HEK293 (cell line): ENCODE results near the gene EIF4G1.

Experiments
- CTCF ChIP-seq: fragments of 450-650 bp; formaldehyde crosslinking; IDR thresholded peaks from 2 replicates; pipeline ENCODE4 v1.5.1; 2016; ENCODE audit warnings: missing biosample characterization, missing genetic modification characterization
- ELK4 ChIP-seq: IDR thresholded peaks from 2 replicates; pipeline ENCODE4 v1.6.1; 2011; ENCODE audit warnings: mild to moderate bottlenecking, low read depth, low read length, borderline replicate concordance
- SETDB1 ChIP-seq: IDR thresholded peaks from one replicate; pipeline ENCODE4 v1.6.1; 2017; ENCODE audit warnings: mild to moderate bottlenecking, low read length, moderate library complexity, mixed read lengths; ENCODE audit not compliant: insufficient read length
- WT1 ChIP-seq: fragments of 450-650 bp; formaldehyde crosslinking; IDR thresholded peaks from 2 replicates; pipeline ENCODE4 v1.5.1; 2016; ENCODE audit warnings: missing biosample characterization, missing genetic modification characterization
- ZFP41 ChIP-seq: fragments of 450-650 bp; formaldehyde crosslinking; IDR thresholded peaks from 2 replicates; pipeline ENCODE4 v1.5.1; 2016; ENCODE audit warnings: missing biosample characterization, missing genetic modification characterization, borderline replicate concordance
- ZIC2 ChIP-seq: fragments of 450-650 bp; formaldehyde crosslinking; IDR thresholded peaks from 2 replicates; pipeline ENCODE4 v1.5.1; 2016; ENCODE audit warnings: missing biosample characterization, missing genetic modification characterization
- ZNF10 ChIP-seq: fragments of 450-650 bp; formaldehyde crosslinking; IDR thresholded peaks from 2 replicates; pipeline ENCODE4 v1.5.1; 2017; ENCODE audit warnings: missing biosample characterization, missing genetic modification characterization
- ZNF138 ChIP-seq: fragments of 450-650 bp; formaldehyde crosslinking; IDR thresholded peaks from 2 replicates; pipeline ENCODE4 v1.5.1; 2016; ENCODE audit warnings: missing biosample characterization, missing genetic modification characterization, borderline replicate concordance
- ZNF521 ChIP-seq: fragments of 450-650 bp; formaldehyde crosslinking; IDR thresholded peaks from 2 replicates; pipeline ENCODE4 v1.5.1; 2017; ENCODE audit warnings: missing biosample characterization, mild to moderate bottlenecking, missing genetic modification characterization
- ZNF530 ChIP-seq: fragments of 450-650 bp; formaldehyde crosslinking; IDR thresholded peaks from 2 replicates; pipeline ENCODE4 v1.5.1; 2016; ENCODE audit warnings: low read depth, missing biosample characterization, missing genetic modification characterization
- ZNF704 ChIP-seq: fragments of 450-650 bp; formaldehyde crosslinking; IDR thresholded peaks from 2 replicates; pipeline ENCODE4 v1.5.1; 2016; ENCODE audit warnings: missing biosample characterization, missing genetic modification characterization
- ZNF792 ChIP-seq: fragments of 450-650 bp; formaldehyde crosslinking; IDR thresholded peaks from 2 replicates; pipeline ENCODE4 v1.5.1; 2016; ENCODE audit warnings: missing biosample characterization, missing genetic modification characterization

GRCh38 chr3:184322731-184323487 is 8.5 kb downstream of the EIF4G1 start:
- TF ChIP-seq ZNF10 = no peak
- no peak for TF ChIP-seq ZFP41 (tag by site-specific recombination)
- TF ChIP-seq ZNF530 (tag by site-specific recombination) = no peak
- no peak for TF ChIP-seq ZIC2
- no peak for TF ChIP-seq SETDB1
- no peak for TF ChIP-seq CTCF
- no peak for TF ChIP-seq ZNF704 (tag by site-specific recombination)
- no peak for TF ChIP-seq ZNF521 (tag by site-specific recombination)
- TF ChIP-seq ELK4 = no peak
- no peak for TF ChIP-seq ZNF792
- no peak for TF ChIP-seq ZNF138 (tag by site-specific recombination)
- TF ChIP-seq WT1 (tag by site-specific recombination) = no peak
